WTC11 (cell line): ENCODE measurements around the gene DNM3. TPM values are rescaled to one million over a fixed set of nuclear protein-coding genes. Genes with fewer than 3 reads are reported as not detected.

ENCODE experiments used
- ATAC-seq: fragments of 200-7000 bp; cut with Tn5 transposase; 2 replicates; pipeline ENCODE4 v1.10.0; 2021; ENCODE audit warnings: mild to moderate bottlenecking, moderate library complexity
- CTCF ChIA-PET: fragments of 300-600 bp; sonication (Branson Sonifier 250); formaldehyde crosslinking; loops from one replicate; lab custom pipeline; 2021; ENCODE audit warnings: antibody characterized with exemption; lab: Charles Lee
- POLR2A ChIA-PET: fragments of 350-600 bp; sonication (Branson Sonifier 250); formaldehyde crosslinking; loops from one replicate; lab custom pipeline; 2021; ENCODE audit warnings: antibody characterized with exemption; lab: Charles Lee
- DNase-seq: peaks from one replicate; pipeline ENCODE4 v3.0.0; 2021; ENCODE audit warnings: low spot score
- H3K27ac Mint-ChIP-seq: 2 replicates; pipeline ENCODE4 v1.8.0; 2021; ENCODE audit warnings: mixed read lengths
- H3K27me3 Mint-ChIP-seq: 2 replicates; pipeline ENCODE4 v1.8.0; 2021; ENCODE audit warnings: low read depth, mild to moderate bottlenecking, moderate library complexity, mixed read lengths
- H3K36me3 Mint-ChIP-seq: 2 replicates; pipeline ENCODE4 v1.8.0; 2021; ENCODE audit warnings: mixed read lengths
- H3K4me1 Mint-ChIP-seq: 2 replicates; pipeline ENCODE4 v1.8.0; 2022; ENCODE audit warnings: mixed read lengths
- H3K4me3 Mint-ChIP-seq: 2 replicates; pipeline ENCODE4 v1.8.0; 2021; ENCODE audit warnings: mild to moderate bottlenecking, moderate library complexity, mixed read lengths
- H3K9me3 Mint-ChIP-seq: 2 replicates; pipeline ENCODE4 v1.8.0; 2021; ENCODE audit warnings: mixed read lengths
- AR ChIP-seq: fragments of 250-450 bp; sonication (Bioruptor Pico); IDR thresholded peaks from 2 replicates; pipeline ENCODE4 v1.9.0; 2021; ENCODE audit warnings: mild to moderate bottlenecking
- CDX4 ChIP-seq: fragments of 250-450 bp; sonication (Bioruptor Pico); IDR thresholded peaks from 2 replicates; pipeline ENCODE4 v1.9.0; 2021; ENCODE audit warnings: moderate library complexity, mild to moderate bottlenecking, inconsistent platforms, borderline replicate concordance
- CTCF ChIP-seq: fragments of 200-600 bp; IDR thresholded peaks from 2 replicates; pipeline ENCODE4 v1.8.0; 2022; ENCODE audit warnings: antibody characterized with exemption
- FOXK1 ChIP-seq: sonication (generic); formaldehyde crosslinking; IDR thresholded peaks from 2 replicates; pipeline ENCODE4 v1.8.0; 2022; ENCODE audit warnings: mild to moderate bottlenecking, moderate library complexity, missing genetic modification reagents
- PREB ChIP-seq: sonication (generic); formaldehyde crosslinking; IDR thresholded peaks from 2 replicates; pipeline ENCODE4 v1.8.1; 2022; ENCODE audit warnings: mild to moderate bottlenecking, missing genetic modification reagents, moderate library complexity, borderline replicate concordance
- total RNA-seq: library from RNA; stranded (reverse); gene quantifications from 3 replicates; pipeline ENCODE4 v1.2.3, GENCODE V29; 2021
- TF ChIP-seq, protein P1 (sequence below): sonication (generic); formaldehyde crosslinking; IDR thresholded peaks from 2 replicates; pipeline ENCODE4 v1.8.0; 2023; ENCODE audit warnings: missing genetic modification reagents, mild to moderate bottlenecking, borderline replicate concordance
- TF ChIP-seq, protein P2 (sequence below): sonication (generic); formaldehyde crosslinking; IDR thresholded peaks from 2 replicates; pipeline ENCODE4 v1.8.0; 2023; ENCODE audit warnings: mild to moderate bottlenecking, missing genetic modification reagents
- TF ChIP-seq, protein P3 (sequence below): sonication (generic); formaldehyde crosslinking; IDR thresholded peaks from 2 replicates; pipeline ENCODE4 v1.8.1; 2023; ENCODE audit warnings: mild to moderate bottlenecking, missing genetic modification reagents, moderate library complexity

DNM3 gene
- total RNA-seq, 1 experiment from 2014 or later = 1.9 TPM

GRCh38 chr1:172251486-172251885 lies 410.2 kb downstream of the DNM3 start:
- TF ChIP-seq, protein P1, sequence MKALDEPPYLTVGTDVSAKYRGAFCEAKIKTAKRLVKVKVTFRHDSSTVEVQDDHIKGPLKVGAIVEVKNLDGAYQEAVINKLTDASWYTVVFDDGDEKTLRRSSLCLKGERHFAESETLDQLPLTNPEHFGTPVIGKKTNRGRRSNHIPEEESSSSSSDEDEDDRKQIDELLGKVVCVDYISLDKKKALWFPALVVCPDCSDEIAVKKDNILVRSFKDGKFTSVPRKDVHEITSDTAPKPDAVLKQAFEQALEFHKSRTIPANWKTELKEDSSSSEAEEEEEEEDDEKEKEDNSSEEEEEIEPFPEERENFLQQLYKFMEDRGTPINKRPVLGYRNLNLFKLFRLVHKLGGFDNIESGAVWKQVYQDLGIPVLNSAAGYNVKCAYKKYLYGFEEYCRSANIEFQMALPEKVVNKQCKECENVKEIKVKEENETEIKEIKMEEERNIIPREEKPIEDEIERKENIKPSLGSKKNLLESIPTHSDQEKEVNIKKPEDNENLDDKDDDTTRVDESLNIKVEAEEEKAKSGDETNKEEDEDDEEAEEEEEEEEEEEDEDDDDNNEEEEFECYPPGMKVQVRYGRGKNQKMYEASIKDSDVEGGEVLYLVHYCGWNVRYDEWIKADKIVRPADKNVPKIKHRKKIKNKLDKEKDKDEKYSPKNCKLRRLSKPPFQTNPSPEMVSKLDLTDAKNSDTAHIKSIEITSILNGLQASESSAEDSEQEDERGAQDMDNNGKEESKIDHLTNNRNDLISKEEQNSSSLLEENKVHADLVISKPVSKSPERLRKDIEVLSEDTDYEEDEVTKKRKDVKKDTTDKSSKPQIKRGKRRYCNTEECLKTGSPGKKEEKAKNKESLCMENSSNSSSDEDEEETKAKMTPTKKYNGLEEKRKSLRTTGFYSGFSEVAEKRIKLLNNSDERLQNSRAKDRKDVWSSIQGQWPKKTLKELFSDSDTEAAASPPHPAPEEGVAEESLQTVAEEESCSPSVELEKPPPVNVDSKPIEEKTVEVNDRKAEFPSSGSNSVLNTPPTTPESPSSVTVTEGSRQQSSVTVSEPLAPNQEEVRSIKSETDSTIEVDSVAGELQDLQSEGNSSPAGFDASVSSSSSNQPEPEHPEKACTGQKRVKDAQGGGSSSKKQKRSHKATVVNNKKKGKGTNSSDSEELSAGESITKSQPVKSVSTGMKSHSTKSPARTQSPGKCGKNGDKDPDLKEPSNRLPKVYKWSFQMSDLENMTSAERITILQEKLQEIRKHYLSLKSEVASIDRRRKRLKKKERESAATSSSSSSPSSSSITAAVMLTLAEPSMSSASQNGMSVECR (CRISPR knock-in tag) = no peak
- no peak for TF ChIP-seq FOXK1 (CRISPR knock-in tag)
- TF ChIP-seq, protein P2, sequence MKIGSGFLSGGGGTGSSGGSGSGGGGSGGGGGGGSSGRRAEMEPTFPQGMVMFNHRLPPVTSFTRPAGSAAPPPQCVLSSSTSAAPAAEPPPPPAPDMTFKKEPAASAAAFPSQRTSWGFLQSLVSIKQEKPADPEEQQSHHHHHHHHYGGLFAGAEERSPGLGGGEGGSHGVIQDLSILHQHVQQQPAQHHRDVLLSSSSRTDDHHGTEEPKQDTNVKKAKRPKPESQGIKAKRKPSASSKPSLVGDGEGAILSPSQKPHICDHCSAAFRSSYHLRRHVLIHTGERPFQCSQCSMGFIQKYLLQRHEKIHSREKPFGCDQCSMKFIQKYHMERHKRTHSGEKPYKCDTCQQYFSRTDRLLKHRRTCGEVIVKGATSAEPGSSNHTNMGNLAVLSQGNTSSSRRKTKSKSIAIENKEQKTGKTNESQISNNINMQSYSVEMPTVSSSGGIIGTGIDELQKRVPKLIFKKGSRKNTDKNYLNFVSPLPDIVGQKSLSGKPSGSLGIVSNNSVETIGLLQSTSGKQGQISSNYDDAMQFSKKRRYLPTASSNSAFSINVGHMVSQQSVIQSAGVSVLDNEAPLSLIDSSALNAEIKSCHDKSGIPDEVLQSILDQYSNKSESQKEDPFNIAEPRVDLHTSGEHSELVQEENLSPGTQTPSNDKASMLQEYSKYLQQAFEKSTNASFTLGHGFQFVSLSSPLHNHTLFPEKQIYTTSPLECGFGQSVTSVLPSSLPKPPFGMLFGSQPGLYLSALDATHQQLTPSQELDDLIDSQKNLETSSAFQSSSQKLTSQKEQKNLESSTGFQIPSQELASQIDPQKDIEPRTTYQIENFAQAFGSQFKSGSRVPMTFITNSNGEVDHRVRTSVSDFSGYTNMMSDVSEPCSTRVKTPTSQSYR (CRISPR knock-in tag) = no peak
- no peak for TF ChIP-seq PREB
- TF ChIP-seq CTCF = no peak
- TF ChIP-seq AR (CRISPR knock-in tag) = no peak
- TF ChIP-seq CDX4 (CRISPR knock-in tag) = no peak
- H3K9me3 Mint-ChIP-seq = no peaks in the 10 kb centered on the region
- H3K27me3 Mint-ChIP-seq = no peaks in the 10 kb centered on the region
- ATAC-seq = no peak
- no peaks in the 10 kb centered on the region for H3K36me3 Mint-ChIP-seq
- no peak for DNase-seq
- H3K4me3 Mint-ChIP-seq = no peak overlapping the region
- ChIA-PET CTCF (no interaction called here), POLR2A (no interaction called here)
- H3K4me1 Mint-ChIP-seq = peaks cover 12% of the 10 kb centered on the region
- no peak overlapping the region for H3K27ac Mint-ChIP-seq

DNA sequence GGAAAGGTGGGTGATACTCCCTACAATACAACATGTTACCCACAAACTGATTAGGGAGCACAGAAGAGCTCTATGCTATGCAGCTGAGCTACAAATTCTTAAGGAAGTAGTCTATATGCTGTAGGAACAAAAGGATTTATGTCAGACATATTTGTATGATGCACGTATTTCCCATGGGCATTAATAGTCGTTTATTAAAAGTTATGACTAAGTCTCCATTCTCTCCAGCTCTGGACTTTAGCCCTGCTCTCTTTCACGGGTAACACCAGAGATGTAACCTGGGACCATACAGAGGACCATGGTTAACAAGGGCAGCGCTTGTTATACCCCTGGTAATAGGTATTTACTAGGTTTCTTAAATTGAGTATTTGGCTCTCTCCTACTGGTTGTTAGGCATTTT lies 411.0 kb downstream of the DNM3 start:
- Mint-ChIP-seq H3K4me1 (peaks cover 12% of the 10 kb centered on the region), H3K27ac (no peak overlapping the region), H3K4me3 (no peak overlapping the region), H3K36me3 (no peaks in the 10 kb centered on the region), H3K9me3 (no peaks in the 10 kb centered on the region), H3K27me3 (no peaks in the 10 kb centered on the region)
- ChIA-PET POLR2A (no interaction called here), CTCF (no interaction called here)
- DNase-seq (no peak), ATAC-seq (no peak)
- TF ChIP-seq, protein P3, sequence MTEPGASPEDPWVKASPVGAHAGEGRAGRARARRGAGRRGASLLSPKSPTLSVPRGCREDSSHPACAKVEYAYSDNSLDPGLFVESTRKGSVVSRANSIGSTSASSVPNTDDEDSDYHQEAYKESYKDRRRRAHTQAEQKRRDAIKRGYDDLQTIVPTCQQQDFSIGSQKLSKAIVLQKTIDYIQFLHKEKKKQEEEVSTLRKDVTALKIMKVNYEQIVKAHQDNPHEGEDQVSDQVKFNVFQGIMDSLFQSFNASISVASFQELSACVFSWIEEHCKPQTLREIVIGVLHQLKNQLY = no peak
